Smooth muscle cell (in vitro differentiated cells): Measurements from ENCODE around the gene TBCK. TPM values are rescaled to one million over a fixed set of nuclear protein-coding genes. Genes with fewer than 3 reads are reported as not detected.

ENCODE experiments used
- DNase-seq: peaks from one replicate; lab custom pipeline; 2025; ENCODE audit not compliant: unreplicated experiment; lab: John Stamatoyannopoulos, UW
- H2AFZ ChIP-seq: fragments of 200-600 bp; sonication (generic); 2 replicates; pipeline ENCODE4 v1.6.0; 2016; ENCODE audit warnings: antibody characterized with exemption, low read depth, mild to moderate bottlenecking
- H3F3A ChIP-seq: fragments of 200-600 bp; sonication (generic); 2 replicates; pipeline ENCODE4 v1.6.0; 2017; ENCODE audit warnings: antibody characterized with exemption, low read depth
- H3K27ac ChIP-seq: fragments of 200-600 bp; sonication (generic); 2 replicates; pipeline ENCODE4 v1.5.1; 2016; ENCODE audit warnings: low read depth, mild to moderate bottlenecking
- H3K27me3 ChIP-seq: fragments of 200-600 bp; sonication (generic); 2 replicates; pipeline ENCODE4 v1.6.1; 2016; ENCODE audit warnings: low read depth, mild to moderate bottlenecking
- H3K36me3 ChIP-seq: fragments of 200-600 bp; sonication (generic); 2 replicates; pipeline ENCODE4 v1.5.1; 2016; ENCODE audit warnings: low read depth
- H3K4me1 ChIP-seq: fragments of 200-600 bp; sonication (generic); 2 replicates; pipeline ENCODE4 v1.5.1; 2016; ENCODE audit warnings: low read depth
- H3K4me2 ChIP-seq: fragments of 200-600 bp; sonication (generic); 2 replicates; pipeline ENCODE4 v1.6.0; 2016; ENCODE audit warnings: mild to moderate bottlenecking
- H3K4me3 ChIP-seq: fragments of 200-600 bp; sonication (generic); 2 replicates; pipeline ENCODE4 v1.5.1; 2016; ENCODE audit warnings: mild to moderate bottlenecking
- H3K79me2 ChIP-seq: fragments of 200-600 bp; sonication (generic); 2 replicates; pipeline ENCODE4 v1.6.0; 2016; ENCODE audit warnings: low read depth, mild to moderate bottlenecking
- H3K9ac ChIP-seq: fragments of 200-600 bp; sonication (generic); 2 replicates; pipeline ENCODE4 v1.6.0; 2016; ENCODE audit warnings: low read depth
- H3K9me3 ChIP-seq: fragments of 200-600 bp; sonication (generic); replicated peaks from 2 replicates; pipeline ENCODE4 v1.5.1; 2016; ENCODE audit warnings: low read depth
- H4K20me1 ChIP-seq: fragments of 200-600 bp; sonication (generic); 2 replicates; pipeline ENCODE4 v1.6.0; 2016; ENCODE audit warnings: low read depth
- whole genome bisulfite sequencing: methylation state at CpG from one replicate; pipeline ENCODE4 v1.1.7; 2016; ENCODE audit warnings: low lambda C conversion rate; 5-methylcytosine and 5-hydroxymethylcytosine counted together
- polyA plus RNA-seq: library from polyadenylated mRNA; unstranded; fragments of >200 nt; fragmentation: Nextera tagmentation; extraction: Ambion mirVana; gene quantifications from 2 replicates; pipeline ENCODE4 v1.2.1, GENCODE V29; 2016
- total RNA-seq: library from RNA; depleted of rRNA; stranded (reverse); fragments of >200 nt; gene quantifications from 2 replicates; pipeline ENCODE4 v1.2.3, GENCODE V29; 2014
- TF ChIP-seq, protein P1 (sequence below): fragments of 200-600 bp; sonication (generic); IDR thresholded peaks from 2 replicates; pipeline ENCODE4 v1.5.1; 2017; ENCODE audit warnings: borderline replicate concordance, mild to moderate bottlenecking, antibody characterized with exemption; ENCODE audit not compliant: insufficient read depth, poor library complexity, severe bottlenecking

TBCK gene
- total and polyA plus RNA-seq, 2 experiments from 2014 or later = 10.0 to 28.1 TPM

DNA sequence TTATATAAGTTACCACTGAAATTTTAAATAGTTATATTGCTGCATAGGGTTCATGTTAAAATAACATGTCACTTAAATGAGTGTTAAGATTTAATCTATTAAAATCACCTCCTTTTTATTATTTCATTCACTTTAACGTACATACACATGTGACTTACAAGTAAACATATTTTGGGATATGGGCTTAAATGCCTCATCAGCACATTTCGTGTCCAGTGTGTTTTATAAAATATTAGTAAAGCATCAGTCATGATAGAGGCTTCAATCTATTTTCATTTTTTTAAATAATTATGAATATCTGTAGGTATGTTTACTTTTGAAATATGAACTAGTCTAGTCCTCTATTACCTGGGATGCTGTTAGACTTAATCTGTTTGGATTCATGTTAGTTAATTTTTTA lies 277.1 kb downstream of the TBCK start:
- Histone ChIP-seq H3K36me3 (no peaks in the 10 kb centered on the region), H4K20me1 (no peaks in the 10 kb centered on the region), H3K4me1 (peaks cover 5% of the 10 kb centered on the region), H3K9me3 (no peaks in the 10 kb centered on the region), H3K9ac (no peak overlapping the region), H3K27ac (no peak overlapping the region), H3K4me3 (no peak overlapping the region), H3K4me2 (no peak overlapping the region), H3F3A (peaks cover 11% of the 10 kb centered on the region), H2AFZ (no peak overlapping the region), H3K79me2 (no peaks in the 10 kb centered on the region), H3K27me3 (no peaks in the 10 kb centered on the region)
- TF ChIP-seq, protein P1, sequence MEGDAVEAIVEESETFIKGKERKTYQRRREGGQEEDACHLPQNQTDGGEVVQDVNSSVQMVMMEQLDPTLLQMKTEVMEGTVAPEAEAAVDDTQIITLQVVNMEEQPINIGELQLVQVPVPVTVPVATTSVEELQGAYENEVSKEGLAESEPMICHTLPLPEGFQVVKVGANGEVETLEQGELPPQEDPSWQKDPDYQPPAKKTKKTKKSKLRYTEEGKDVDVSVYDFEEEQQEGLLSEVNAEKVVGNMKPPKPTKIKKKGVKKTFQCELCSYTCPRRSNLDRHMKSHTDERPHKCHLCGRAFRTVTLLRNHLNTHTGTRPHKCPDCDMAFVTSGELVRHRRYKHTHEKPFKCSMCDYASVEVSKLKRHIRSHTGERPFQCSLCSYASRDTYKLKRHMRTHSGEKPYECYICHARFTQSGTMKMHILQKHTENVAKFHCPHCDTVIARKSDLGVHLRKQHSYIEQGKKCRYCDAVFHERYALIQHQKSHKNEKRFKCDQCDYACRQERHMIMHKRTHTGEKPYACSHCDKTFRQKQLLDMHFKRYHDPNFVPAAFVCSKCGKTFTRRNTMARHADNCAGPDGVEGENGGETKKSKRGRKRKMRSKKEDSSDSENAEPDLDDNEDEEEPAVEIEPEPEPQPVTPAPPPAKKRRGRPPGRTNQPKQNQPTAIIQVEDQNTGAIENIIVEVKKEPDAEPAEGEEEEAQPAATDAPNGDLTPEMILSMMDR = no peak
- DNase-seq = no peak
- 89% methylated on average over 2 of the region's 2 CpGs for WGBS

DNA sequence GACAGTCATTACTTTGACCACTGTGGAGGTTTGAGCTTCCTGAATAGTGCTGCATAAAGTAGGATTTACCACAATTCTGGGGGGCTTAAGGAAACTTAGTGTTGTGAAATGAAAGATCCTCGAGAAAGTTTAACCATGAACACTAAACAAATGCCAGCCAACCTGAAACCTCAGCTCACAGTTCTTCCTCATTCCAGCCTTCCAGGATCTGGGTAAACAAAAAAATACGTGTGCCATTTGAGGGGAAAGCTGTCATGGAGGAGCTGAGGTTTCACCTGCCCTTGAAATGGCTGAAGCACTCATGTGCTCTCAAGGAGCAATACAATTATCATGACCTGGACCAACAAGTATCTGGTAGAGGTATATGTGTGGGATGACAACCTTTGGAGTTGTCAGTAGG lies 278.0 kb downstream of the TBCK start:
- no peak overlapping the region for H2AFZ ChIP-seq
- H3K4me1 ChIP-seq = peaks cover 5% of the 10 kb centered on the region
- peaks cover 11% of the 10 kb centered on the region for H3F3A ChIP-seq
- 62% methylated on average over 2 of the region's 2 CpGs for WGBS
- H3K27me3 ChIP-seq = no peaks in the 10 kb centered on the region
- no peaks in the 10 kb centered on the region for H3K36me3 ChIP-seq
- no peak for DNase-seq
- no peak overlapping the region for H3K4me3 ChIP-seq
- no peaks in the 10 kb centered on the region for H3K79me2 ChIP-seq
- no peak overlapping the region for H3K9ac ChIP-seq
- H3K27ac ChIP-seq = no peak overlapping the region
- H3K4me2 ChIP-seq = no peak overlapping the region
- H3K9me3 ChIP-seq = no peaks in the 10 kb centered on the region
- no peaks in the 10 kb centered on the region for H4K20me1 ChIP-seq
- TF ChIP-seq, protein P1 = no peak

DNA sequence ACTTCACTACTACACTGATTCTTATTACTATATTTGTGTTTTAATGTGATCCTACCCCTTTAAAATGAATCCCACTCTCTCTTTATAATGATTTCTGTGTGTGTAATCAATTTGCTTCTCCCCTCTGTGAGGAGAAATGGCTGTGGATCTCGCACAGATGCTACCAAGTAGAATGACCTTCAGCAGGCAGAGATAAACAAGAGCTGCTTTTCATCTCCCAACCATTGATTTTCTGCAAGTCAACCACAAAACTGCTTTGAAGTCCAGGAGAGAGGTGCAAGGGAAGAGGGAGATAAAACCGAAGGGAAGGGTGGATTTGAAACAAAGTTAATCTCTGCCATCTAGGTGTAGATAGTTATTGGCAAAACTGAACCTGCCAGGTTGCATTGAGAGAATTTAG lies 279.2 kb downstream of the TBCK start:
- Histone ChIP-seq H3K9ac (no peak overlapping the region), H4K20me1 (no peaks in the 10 kb centered on the region), H2AFZ (no peak overlapping the region), H3K4me3 (no peak overlapping the region), H3K4me1 (peaks cover 5% of the 10 kb centered on the region), H3K27ac (no peak overlapping the region), H3K4me2 (no peak overlapping the region), H3K9me3 (no peaks in the 10 kb centered on the region), H3F3A (peaks cover 11% of the 10 kb centered on the region), H3K27me3 (no peaks in the 10 kb centered on the region), H3K36me3 (no peaks in the 10 kb centered on the region), H3K79me2 (no peaks in the 10 kb centered on the region)
- TF ChIP-seq, protein P1 = no peak
- no peak for DNase-seq
- WGBS = 31% methylated on average over 2 of the region's 2 CpGs

DNA sequence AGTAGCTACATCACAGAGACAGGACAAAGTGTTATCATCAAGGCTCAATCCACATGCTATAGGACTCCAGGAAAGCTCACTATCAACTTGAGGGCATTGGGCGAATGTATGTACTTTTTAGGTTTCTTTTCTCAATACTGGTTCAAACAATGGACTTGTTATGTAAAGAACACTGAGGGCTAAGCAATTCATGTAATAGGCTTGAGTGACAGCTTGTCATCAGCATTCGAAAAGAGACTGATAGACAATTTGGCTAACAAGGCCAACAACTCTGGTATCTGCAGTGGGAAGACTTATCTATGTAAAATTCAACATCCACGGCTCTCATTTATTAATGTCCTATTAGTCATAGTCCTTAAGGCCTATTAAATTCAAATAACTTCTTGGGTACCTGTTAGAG lies 279.7 kb downstream of the TBCK start:
- no peaks in the 10 kb centered on the region for H3K27me3 ChIP-seq
- no peak overlapping the region for H3K4me3 ChIP-seq
- peaks cover 11% of the 10 kb centered on the region for H3F3A ChIP-seq
- H3K9ac ChIP-seq = no peak overlapping the region
- H3K4me2 ChIP-seq = no peak overlapping the region
- H3K4me1 ChIP-seq = peaks cover 5% of the 10 kb centered on the region
- H3K9me3 ChIP-seq = no peaks in the 10 kb centered on the region
- H3K27ac ChIP-seq = no peak overlapping the region
- H3K36me3 ChIP-seq = no peaks in the 10 kb centered on the region
- TF ChIP-seq, protein P1 = no peak
- no peaks in the 10 kb centered on the region for H4K20me1 ChIP-seq
- 84% methylated on average over 3 of the region's 3 CpGs for WGBS
- no peak overlapping the region for H2AFZ ChIP-seq
- no peaks in the 10 kb centered on the region for H3K79me2 ChIP-seq
- DNase-seq = no peak
